Measurements from ENCODE around the gene GLRA2.

DNA sequence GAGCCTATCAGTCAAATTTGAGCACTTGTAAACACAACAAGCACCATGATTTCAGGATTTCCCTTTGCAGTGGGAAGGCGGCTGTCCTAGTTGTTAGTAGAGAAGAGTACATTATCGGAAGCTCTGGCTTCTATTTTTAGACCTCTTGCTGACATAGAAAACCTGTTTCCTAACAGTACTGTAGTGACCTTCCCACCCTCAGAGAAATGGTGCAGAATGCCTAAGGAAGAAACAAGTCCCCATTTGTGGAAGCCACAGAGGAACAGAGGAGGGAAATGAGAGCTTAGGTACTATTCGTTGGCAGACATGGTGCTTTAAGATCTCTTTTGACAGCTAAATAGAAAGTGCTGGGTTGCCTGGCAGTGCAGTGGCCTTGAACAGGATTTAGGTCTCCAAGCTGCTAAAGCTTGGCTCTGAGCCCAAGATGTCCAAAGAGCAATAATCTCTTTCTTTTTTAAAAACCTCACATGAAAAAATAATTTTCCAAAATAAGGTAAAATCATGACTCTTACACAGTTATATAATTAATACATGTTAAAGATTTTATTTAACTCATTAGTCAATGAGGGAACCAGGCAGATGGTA lies 24.9 kb downstream of the GLRA2 start:
- TF ChIP-seq, protein P1, sequence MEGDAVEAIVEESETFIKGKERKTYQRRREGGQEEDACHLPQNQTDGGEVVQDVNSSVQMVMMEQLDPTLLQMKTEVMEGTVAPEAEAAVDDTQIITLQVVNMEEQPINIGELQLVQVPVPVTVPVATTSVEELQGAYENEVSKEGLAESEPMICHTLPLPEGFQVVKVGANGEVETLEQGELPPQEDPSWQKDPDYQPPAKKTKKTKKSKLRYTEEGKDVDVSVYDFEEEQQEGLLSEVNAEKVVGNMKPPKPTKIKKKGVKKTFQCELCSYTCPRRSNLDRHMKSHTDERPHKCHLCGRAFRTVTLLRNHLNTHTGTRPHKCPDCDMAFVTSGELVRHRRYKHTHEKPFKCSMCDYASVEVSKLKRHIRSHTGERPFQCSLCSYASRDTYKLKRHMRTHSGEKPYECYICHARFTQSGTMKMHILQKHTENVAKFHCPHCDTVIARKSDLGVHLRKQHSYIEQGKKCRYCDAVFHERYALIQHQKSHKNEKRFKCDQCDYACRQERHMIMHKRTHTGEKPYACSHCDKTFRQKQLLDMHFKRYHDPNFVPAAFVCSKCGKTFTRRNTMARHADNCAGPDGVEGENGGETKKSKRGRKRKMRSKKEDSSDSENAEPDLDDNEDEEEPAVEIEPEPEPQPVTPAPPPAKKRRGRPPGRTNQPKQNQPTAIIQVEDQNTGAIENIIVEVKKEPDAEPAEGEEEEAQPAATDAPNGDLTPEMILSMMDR (IDR thresholded peaks at IDR 0.05): no peak
- no peak for TF ChIP-seq POLR2A (IDR thresholded peaks at IDR 0.05)
